Epithelial cell of umbilical artery (primary cell): Measurements from ENCODE around the gene GCH1. TPM values are rescaled to one million over a fixed set of nuclear protein-coding genes. Genes with fewer than 3 reads are reported as not detected.

ENCODE experiments used
- total RNA-seq: library from RNA; depleted of rRNA; stranded (reverse); fragments of >200 nt; gene quantifications from 2 replicates; pipeline ENCODE4 v1.2.3, GENCODE V29; 2014

Gene GCH1, protein sequence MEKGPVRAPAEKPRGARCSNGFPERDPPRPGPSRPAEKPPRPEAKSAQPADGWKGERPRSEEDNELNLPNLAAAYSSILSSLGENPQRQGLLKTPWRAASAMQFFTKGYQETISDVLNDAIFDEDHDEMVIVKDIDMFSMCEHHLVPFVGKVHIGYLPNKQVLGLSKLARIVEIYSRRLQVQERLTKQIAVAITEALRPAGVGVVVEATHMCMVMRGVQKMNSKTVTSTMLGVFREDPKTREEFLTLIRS
- 3.2 and 14.6 TPM in 2 replicates for total RNA-seq

DNA sequence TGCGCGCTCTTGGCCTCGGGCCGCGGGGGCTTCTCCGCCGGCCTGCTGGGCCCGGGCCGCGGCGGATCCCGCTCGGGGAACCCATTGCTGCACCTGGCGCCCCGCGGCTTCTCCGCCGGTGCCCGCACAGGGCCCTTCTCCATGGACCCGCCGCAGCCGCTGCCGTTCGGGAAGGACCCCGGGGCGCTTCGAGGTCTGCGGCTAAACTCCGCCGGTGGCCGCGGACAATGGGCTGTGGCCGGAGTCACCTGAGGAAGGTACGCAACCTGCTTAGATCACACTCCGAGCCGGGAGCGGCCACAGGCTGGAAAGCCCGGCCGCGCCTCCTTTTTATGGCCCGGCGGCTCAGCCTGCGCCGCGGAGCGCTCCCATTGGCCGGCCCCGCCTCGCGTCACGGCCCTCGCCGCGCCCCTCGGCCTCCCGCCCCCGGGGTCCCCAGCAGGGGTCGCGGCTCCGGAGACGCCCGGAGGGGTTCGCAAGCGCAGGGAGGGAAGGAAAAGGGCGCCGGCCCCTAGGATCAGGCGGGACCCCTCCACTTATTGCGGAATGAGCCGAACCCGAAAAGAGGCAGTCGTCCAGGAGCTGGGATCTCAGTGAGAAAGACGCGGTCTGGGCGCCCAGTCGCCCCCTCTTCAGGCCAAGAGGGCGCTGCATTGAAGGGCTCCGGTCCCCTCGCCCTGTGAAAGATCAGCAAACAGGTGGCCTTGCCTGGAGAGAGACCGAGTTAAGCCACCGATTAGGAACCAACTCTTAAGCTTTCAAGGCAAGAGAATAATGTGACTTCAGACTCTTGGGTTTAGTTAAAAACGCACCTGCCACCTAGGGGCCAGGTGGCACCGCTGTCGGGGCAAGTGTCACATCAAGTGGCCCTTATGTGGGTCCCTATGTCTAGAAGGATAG lies at the start of gene GCH1:
TSS of gene GCH1 (minus strand) at position 306 of the 900 bp plus-strand sequence. CDS start at position 143, 163 bp downstream.

Other genes starting within 250 kb of the GCH1 start
- gene WDHD1, start 124.3 kb upstream of the GCH1 start, total RNA-seq: 13.6 and 19.0 TPM in 2 replicates
- gene SOCS4, start 124.4 kb upstream of the GCH1 start, total RNA-seq: 20.8 and 24.2 TPM in 2 replicates
- 16.7 and 17.2 TPM in 2 replicates for gene MAPK1IP1L, start 148.8 kb upstream of the GCH1 start, total RNA-seq
- 14.9 and 29.6 TPM in 2 replicates for gene LGALS3, start 226.4 kb upstream of the GCH1 start, total RNA-seq